HG03520 (cell line): Measurements from ENCODE around the gene ZNF267.
A peak's percentile ranks its signal among the peaks of the same experiment; 100 is the strongest.
"Not testable (repeated sequence)": the region's sequence is repeated elsewhere in the genome, so short reads cannot be mapped to it uniquely, and the experiment has no call there.

Experiments
- ATAC-seq: cut with Tn5 transposase; IDR thresholded peaks from one replicate; pipeline ENCODE4 v1.9.1; 2021; ENCODE audit warnings: mild to moderate bottlenecking, moderate library complexity; ENCODE audit not compliant: unreplicated experiment

The ZNF267 gene

GRCh38 chr16:31873556-31874365, at the start of gene ZNF267:
Gene ZNF267, plus strand, starts transcription at chr16:31873807. Its CDS starts 160 bp downstream, at chr16:31873967.
- peak; percentile 49 for ATAC-seq

- ATAC-seq, result no peak
These were observed 40.6 kb upstream of the ZNF267 start for GRCh38 chr16:31833047-31833446.

GRCh38 chr16:31836396-31836795, 37.2 kb upstream of the ZNF267 start:
- ATAC-seq, result not testable (repeated sequence)

- no peak for ATAC-seq
These were observed 30.7 kb upstream of the ZNF267 start for GRCh38 chr16:31842864-31843263.

- not testable (repeated sequence) for ATAC-seq
These were observed 25.0 kb upstream of the ZNF267 start for GRCh38 chr16:31848572-31848971.

- ATAC-seq, result no peak
These were observed 20.3 kb upstream of the ZNF267 start for GRCh38 chr16:31853291-31853690.

GRCh38 chr16:31860508-31860907, 13.1 kb upstream of the ZNF267 start:
- no peak for ATAC-seq

- ATAC-seq, result no peak
These were observed 12.2 kb upstream of the ZNF267 start for GRCh38 chr16:31861455-31861854.

- ATAC-seq, result no peak
These were observed 10.8 kb upstream of the ZNF267 start for GRCh38 chr16:31862761-31863160.

GRCh38 chr16:31868164-31868563, 5.4 kb upstream of the ZNF267 start:
- no peak for ATAC-seq

- peak; percentile 40 for ATAC-seq
These were observed 4.9 kb upstream of the ZNF267 start for GRCh38 chr16:31868691-31869167.

GRCh38 chr16:31869511-31870201, 4.0 kb upstream of the ZNF267 start:
- ATAC-seq, result peak; percentile 32

- ATAC-seq, result no peak
These were observed 2.8 kb upstream of the ZNF267 start for GRCh38 chr16:31870809-31871208.

GRCh38 chr16:31871510-31871909, 2.1 kb upstream of the ZNF267 start:
- ATAC-seq, result no peak

- no peak for ATAC-seq
These were observed 1.4 kb upstream of the ZNF267 start for GRCh38 chr16:31872201-31872600.

GRCh38 chr16:31874366-31875111, 932 bp downstream of the ZNF267 start:
- ATAC-seq, result peak; percentile 26

GRCh38 chr16:31875112-31875803, 1.7 kb downstream of the ZNF267 start:
- ATAC-seq, result no peak

- no peak for ATAC-seq
These were observed 2.4 kb downstream of the ZNF267 start for GRCh38 chr16:31875928-31876547.

GRCh38 chr16:31876951-31877828, 3.6 kb downstream of the ZNF267 start:
- ATAC-seq, result peak; percentile 47
